Neural cell (in vitro differentiated cells): ENCODE measurements around the gene NDUFB8. TPM values are rescaled to one million over a fixed set of nuclear protein-coding genes. Genes with fewer than 3 reads are reported as not detected.

Experiments
- H2AFZ ChIP-seq: fragments of 200-600, 300-800 bp; sonication (generic), shearing (Covaris generic); 2 replicates; pipeline ENCODE4 v1.6.0; 2014; ENCODE audit warnings: low read depth, mild to moderate bottlenecking, antibody characterized with exemption, low read length, moderate library complexity
- H3F3A ChIP-seq: fragments of 200-600 bp; shearing (Covaris generic); 2 replicates; pipeline ENCODE4 v1.6.1; 2016; ENCODE audit warnings: mild to moderate bottlenecking, moderate library complexity, mixed read lengths, antibody characterized with exemption, low read length; ENCODE audit not compliant: insufficient read depth, poor library complexity, severe bottlenecking
- H3K27ac ChIP-seq: fragments of 200-600, 300-800 bp; sonication (generic), shearing (Covaris generic); 2 replicates; pipeline ENCODE4 v1.5.1; 2014; ENCODE audit warnings: mild to moderate bottlenecking, low read length, moderate library complexity
- H3K27me3 ChIP-seq: fragments of 300-800, 200-600 bp; sonication (generic), shearing (Covaris generic); 2 replicates; pipeline ENCODE4 v1.6.0; 2014; ENCODE audit warnings: mild to moderate bottlenecking, low read depth, low read length, moderate library complexity; ENCODE audit not compliant: insufficient read depth
- H3K36me3 ChIP-seq: fragments of 300-800, 200-600 bp; sonication (generic), shearing (Covaris generic); 2 replicates; pipeline ENCODE4 v1.5.1; 2014; ENCODE audit warnings: mild to moderate bottlenecking, antibody characterized with exemption, low read length, moderate library complexity; ENCODE audit not compliant: insufficient read depth
- H3K4me2 ChIP-seq: fragments of 300-800, 200-600 bp; sonication (generic), shearing (Covaris generic); 2 replicates; pipeline ENCODE4 v1.6.0; 2014; ENCODE audit warnings: mild to moderate bottlenecking, low read length
- H3K4me3 ChIP-seq: fragments of 300-800, 200-600 bp; sonication (generic), shearing (Covaris generic); 2 replicates; pipeline ENCODE4 v1.5.1; 2014; ENCODE audit warnings: mild to moderate bottlenecking, low read length, moderate library complexity
- H3K79me2 ChIP-seq: fragments of 200-600 bp; shearing (Covaris generic); replicated peaks from 2 replicates; pipeline ENCODE4 v1.6.0; 2014; ENCODE audit warnings: mild to moderate bottlenecking, low read length, moderate library complexity; ENCODE audit not compliant: insufficient read depth
- H3K9ac ChIP-seq: fragments of 300-800, 200-600 bp; sonication (generic), shearing (Covaris generic); 2 replicates; pipeline ENCODE4 v1.6.1; 2016; ENCODE audit warnings: mild to moderate bottlenecking, low read length, mixed read lengths
- H3K9me2 ChIP-seq: fragments of 200-600 bp; shearing (Covaris generic); 2 replicates; pipeline ENCODE4 v1.6.1; 2016; ENCODE audit warnings: mild to moderate bottlenecking, low read length, mixed read lengths; ENCODE audit not compliant: insufficient read depth
- H3K9me3 ChIP-seq: fragments of 200-600, 300-800 bp; sonication (generic), shearing (Covaris generic); 2 replicates; pipeline ENCODE4 v1.6.1; 2016; ENCODE audit warnings: mild to moderate bottlenecking, mixed run types, low read length, moderate library complexity, mixed read lengths
- H4K20me1 ChIP-seq: fragments of 200-600 bp; shearing (Covaris generic); 2 replicates; pipeline ENCODE4 v1.6.1; 2016; ENCODE audit warnings: mild to moderate bottlenecking, mixed run types; ENCODE audit not compliant: insufficient read depth
- EP300 ChIP-seq: fragments of 450-650 bp; conservative IDR thresholded peaks from 2 replicates; pipeline ENCODE4 v1.6.1; 2014; ENCODE audit warnings: antibody characterized with exemption, mild to moderate bottlenecking, moderate library complexity; ENCODE audit not compliant: poor library complexity, severe bottlenecking
- EZH2 ChIP-seq: fragments of 200-600, 300-800 bp; shearing (Covaris generic), sonication (generic); IDR thresholded peaks from 2 replicates; pipeline ENCODE4 v1.6.1; 2014; ENCODE audit warnings: antibody characterized with exemption, low read length, borderline replicate concordance, mild to moderate bottlenecking; ENCODE audit not compliant: insufficient read depth, poor library complexity, severe bottlenecking
- MXI1 ChIP-seq: fragments of 450-650 bp; conservative IDR thresholded peaks from 2 replicates; pipeline ENCODE4 v1.6.1; 2014; ENCODE audit warnings: antibody characterized with exemption, mild to moderate bottlenecking; ENCODE audit not compliant: poor library complexity, severe bottlenecking
- POLR2AphosphoS5 ChIP-seq: IDR thresholded peaks from 2 replicates; pipeline ENCODE4 v1.6.1; 2012
- RAD21 ChIP-seq: fragments of 450-650 bp; conservative IDR thresholded peaks from 2 replicates; pipeline ENCODE4 v1.6.1; 2014; ENCODE audit warnings: antibody characterized with exemption, mild to moderate bottlenecking, moderate library complexity
- REST ChIP-seq: IDR thresholded peaks from 2 replicates; pipeline ENCODE4 v1.6.1; 2012; ENCODE audit warnings: borderline replicate concordance
- SMC3 ChIP-seq: fragments of 450-650 bp; conservative IDR thresholded peaks from 2 replicates; pipeline ENCODE4 v1.6.1; 2014; ENCODE audit warnings: antibody characterized with exemption, mild to moderate bottlenecking, moderate library complexity; ENCODE audit not compliant: poor library complexity
- TAF1 ChIP-seq: IDR thresholded peaks from 2 replicates; pipeline ENCODE4 v1.6.1; 2012; ENCODE audit warnings: low read depth
- polyA plus RNA-seq: library from polyadenylated mRNA; depleted of rRNA; stranded (reverse); fragments of >200 nt; gene quantifications from 2 replicates; pipeline ENCODE4 v1.2.3, GENCODE V29; 2014
- TF ChIP-seq, protein P1 (sequence below): fragments of 450-650 bp; IDR thresholded peaks from 2 replicates; pipeline ENCODE4 v1.5.1; 2014; ENCODE audit warnings: antibody characterized with exemption, mild to moderate bottlenecking, moderate library complexity; ENCODE audit not compliant: poor library complexity, severe bottlenecking

Gene NDUFB8
- polyA plus RNA-seq, 1 donor from 2014 or later = 407 TPM

DNA sequence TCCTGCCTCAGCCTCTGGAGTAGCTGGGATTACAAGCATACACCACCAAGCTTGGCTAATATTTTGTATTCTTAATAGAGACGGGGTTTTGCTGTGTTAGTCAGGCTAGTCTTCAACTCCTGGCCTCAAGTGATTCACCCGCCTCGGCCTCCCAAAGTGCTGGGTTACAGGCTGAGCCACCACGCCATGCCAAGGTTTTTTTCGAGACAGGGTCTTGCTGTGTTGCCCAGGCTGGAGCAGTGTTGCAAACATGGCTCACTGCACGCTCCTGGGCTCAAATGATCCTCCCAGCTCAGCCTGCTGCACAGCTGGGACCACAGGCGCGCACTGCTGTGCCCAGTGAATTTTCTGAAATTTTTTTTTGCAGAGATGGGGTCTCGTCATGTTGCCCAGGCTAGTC is 6.7 kb downstream of the NDUFB8 start:
- no peak for TF ChIP-seq POLR2AphosphoS5
- no peak for TF ChIP-seq RAD21
- no peak overlapping the region for H3K27ac ChIP-seq
- H2AFZ ChIP-seq = no peak overlapping the region
- no peaks in the 10 kb centered on the region for H3F3A ChIP-seq
- H3K27me3 ChIP-seq = peaks cover 17% of the 10 kb centered on the region
- no peak overlapping the region for H3K9ac ChIP-seq
- no peak overlapping the region for H3K4me2 ChIP-seq
- H3K36me3 ChIP-seq = peaks cover 9% of the 10 kb centered on the region
- H3K9me3 ChIP-seq = no peaks in the 10 kb centered on the region
- no peak overlapping the region for H3K4me3 ChIP-seq
- no peaks in the 10 kb centered on the region for H4K20me1 ChIP-seq
- no peaks in the 10 kb centered on the region for H3K9me2 ChIP-seq
- no peaks in the 10 kb centered on the region for H3K79me2 ChIP-seq

DNA sequence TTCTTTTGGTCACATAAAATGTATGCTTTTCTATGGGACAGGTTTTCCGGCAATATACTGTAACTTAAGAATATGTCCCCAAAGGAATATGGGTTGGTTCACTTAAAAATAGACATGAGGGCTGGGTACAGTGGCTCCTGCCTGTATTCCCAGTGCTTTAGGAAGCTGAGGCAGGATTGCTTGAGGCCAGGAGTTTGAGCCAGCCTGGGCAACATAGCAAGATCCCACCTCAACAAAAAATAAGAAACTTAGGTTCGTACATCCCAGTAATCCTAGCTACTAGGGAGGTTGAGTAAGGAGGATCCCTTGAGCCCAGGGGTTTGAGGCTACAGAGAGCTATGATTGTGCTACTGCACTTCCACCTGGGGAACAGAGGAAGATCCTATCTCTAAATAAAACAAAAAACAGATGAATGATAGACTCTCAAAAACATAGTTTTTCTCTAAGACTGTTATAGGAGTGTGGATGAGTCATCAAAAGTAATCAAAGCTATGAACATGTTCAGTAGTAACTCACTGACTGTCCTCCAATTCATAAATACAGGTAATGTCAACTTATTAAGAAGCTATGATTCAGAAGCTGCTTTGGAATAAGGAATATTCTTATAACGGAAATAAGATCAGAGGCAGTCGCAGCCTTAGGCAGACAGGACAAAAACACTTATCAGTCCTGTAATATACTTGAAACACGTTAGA is 7.4 kb downstream of the NDUFB8 start:
- no peaks in the 10 kb centered on the region for H3F3A ChIP-seq
- H3K27me3 ChIP-seq = peaks cover 21% of the 10 kb centered on the region
- no peaks in the 10 kb centered on the region for H3K9me2 ChIP-seq
- H2AFZ ChIP-seq = no peak overlapping the region
- no peak overlapping the region for H3K27ac ChIP-seq
- no peak overlapping the region for H3K4me3 ChIP-seq
- TF ChIP-seq RAD21 (no peak), EP300 (no peak), TAF1 (no peak), POLR2AphosphoS5 (no peak), MXI1 (no peak), EZH2 (no peak), REST (no peak), SMC3 (no peak)
- TF ChIP-seq, protein P1, sequence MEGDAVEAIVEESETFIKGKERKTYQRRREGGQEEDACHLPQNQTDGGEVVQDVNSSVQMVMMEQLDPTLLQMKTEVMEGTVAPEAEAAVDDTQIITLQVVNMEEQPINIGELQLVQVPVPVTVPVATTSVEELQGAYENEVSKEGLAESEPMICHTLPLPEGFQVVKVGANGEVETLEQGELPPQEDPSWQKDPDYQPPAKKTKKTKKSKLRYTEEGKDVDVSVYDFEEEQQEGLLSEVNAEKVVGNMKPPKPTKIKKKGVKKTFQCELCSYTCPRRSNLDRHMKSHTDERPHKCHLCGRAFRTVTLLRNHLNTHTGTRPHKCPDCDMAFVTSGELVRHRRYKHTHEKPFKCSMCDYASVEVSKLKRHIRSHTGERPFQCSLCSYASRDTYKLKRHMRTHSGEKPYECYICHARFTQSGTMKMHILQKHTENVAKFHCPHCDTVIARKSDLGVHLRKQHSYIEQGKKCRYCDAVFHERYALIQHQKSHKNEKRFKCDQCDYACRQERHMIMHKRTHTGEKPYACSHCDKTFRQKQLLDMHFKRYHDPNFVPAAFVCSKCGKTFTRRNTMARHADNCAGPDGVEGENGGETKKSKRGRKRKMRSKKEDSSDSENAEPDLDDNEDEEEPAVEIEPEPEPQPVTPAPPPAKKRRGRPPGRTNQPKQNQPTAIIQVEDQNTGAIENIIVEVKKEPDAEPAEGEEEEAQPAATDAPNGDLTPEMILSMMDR = no peak
- no peaks in the 10 kb centered on the region for H3K79me2 ChIP-seq
- no peaks in the 10 kb centered on the region for H3K9me3 ChIP-seq
- H3K4me2 ChIP-seq = no peak overlapping the region
- no peak overlapping the region for H3K9ac ChIP-seq
- H4K20me1 ChIP-seq = no peaks in the 10 kb centered on the region
- H3K36me3 ChIP-seq = peaks cover 9% of the 10 kb centered on the region

DNA sequence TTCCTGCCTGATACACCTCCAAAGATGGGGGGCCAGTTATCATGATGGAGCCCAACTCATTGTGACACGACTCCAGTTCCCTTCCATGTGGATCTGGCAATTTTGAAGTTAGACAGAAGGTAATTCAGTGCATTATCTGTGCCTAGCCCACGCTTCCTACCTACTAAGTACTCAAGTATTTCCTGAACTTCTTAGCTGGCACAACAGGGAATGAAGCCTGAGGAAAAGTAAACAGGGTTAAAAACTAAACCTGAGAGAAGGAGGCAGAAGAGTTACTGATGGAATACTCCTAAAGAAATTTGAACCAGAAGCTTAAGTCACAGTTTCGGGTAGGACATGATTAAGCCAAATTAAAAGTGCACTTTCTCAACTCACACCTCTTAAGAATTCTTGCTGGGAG is 8.9 kb downstream of the NDUFB8 start:
- H3K4me3 ChIP-seq = no peak overlapping the region
- H3K9me3 ChIP-seq = no peaks in the 10 kb centered on the region
- H3K79me2 ChIP-seq = no peaks in the 10 kb centered on the region
- H3K4me2 ChIP-seq = no peak overlapping the region
- no peaks in the 10 kb centered on the region for H3F3A ChIP-seq
- no peak for TF ChIP-seq TAF1
- TF ChIP-seq MXI1 = no peak
- TF ChIP-seq EZH2 = no peak
- no peak for TF ChIP-seq RAD21
- TF ChIP-seq, protein P1 = no peak
- no peak for TF ChIP-seq REST
- no peak for TF ChIP-seq POLR2AphosphoS5
- TF ChIP-seq SMC3 = no peak
- no peak for TF ChIP-seq EP300
- no peaks in the 10 kb centered on the region for H4K20me1 ChIP-seq
- H3K36me3 ChIP-seq = no peaks in the 10 kb centered on the region
- no peak overlapping the region for H3K9ac ChIP-seq
- H3K27ac ChIP-seq = no peak overlapping the region
- no peak overlapping the region for H2AFZ ChIP-seq
- H3K27me3 ChIP-seq = peaks cover 21% of the 10 kb centered on the region
- no peaks in the 10 kb centered on the region for H3K9me2 ChIP-seq
